Heart right ventricle (tissue), 16 donors: ENCODE data around the gene UST. TPM values are rescaled to one million over a fixed set of nuclear protein-coding genes. Genes with fewer than 3 reads are reported as not detected.

Experiments used
- ATAC-seq, 8 donors: fragments of 200-7000 bp; cut with Tn5 transposase; one replicate each; pipeline ENCODE4 v1.9.1; 2020; ENCODE audit warnings: mild to moderate bottlenecking in 8 of 8, moderate library complexity in 8 of 8, moderate number of reproducible peaks in 1 of 8
- DNase-seq, 2 donors: peaks; one replicate each; pipeline ENCODE4 v3.0.0-alpha.2; 2020
- H3K27ac ChIP-seq, 10 donors: fragments of 200-600 bp; sonication (generic) in 2 of 10; one replicate each; pipeline versions ENCODE4 v1.5.0 to v1.8.0; 2020 to 2022; ENCODE audit warnings: mild to moderate bottlenecking in 3 of 10
- H3K27me3 ChIP-seq, 7 donors: fragments of 200-600 bp; one replicate each; pipeline ENCODE4 v1.8.0; 2021 to 2022; ENCODE audit warnings: mild to moderate bottlenecking in 2 of 7
- H3K36me3 ChIP-seq, 9 donors: fragments of 200-600 bp; sonication (generic) in 1 of 9; one replicate each; pipeline versions ENCODE4 v1.5.0 to v1.8.0; 2020 to 2022; ENCODE audit warnings: mild to moderate bottlenecking in 2 of 9
- H3K4me1 ChIP-seq, 9 donors: fragments of 200-600 bp; sonication (generic) in 1 of 9; one replicate each; pipeline versions ENCODE4 v1.5.0 to v1.8.0; 2020 to 2022; ENCODE audit warnings: mild to moderate bottlenecking in 4 of 9
- H3K4me3 ChIP-seq, 10 donors: fragments of 200-600 bp; sonication (generic) in 2 of 10; one replicate each; pipeline versions ENCODE4 v1.5.0 to v1.8.0; 2020 to 2022; ENCODE audit warnings: mild to moderate bottlenecking in 7 of 10, moderate library complexity in 2 of 10
- H3K9me3 ChIP-seq, 11 donors: fragments of 200-600 bp in 10 of 11; sonication (generic) in 2 of 11; one replicate each; pipeline versions ENCODE4 v1.5.0 to v1.8.0; 2013 to 2022; ENCODE audit warnings: mild to moderate bottlenecking in 2 of 11, control low read depth in 1 of 11, moderate library complexity in 1 of 11
- WGBS, 2 donors: extraction: QIAGEN DNeasy Blood & Tissue Kit; methylation state at CpG; one replicate each; pipeline ENCODE4 v1.1.7; 2013; ENCODE audit warnings: inconsistent platforms in 1 of 2; 5-methylcytosine and 5-hydroxymethylcytosine counted together
- intact Hi-C, 10 donors: fragments of 100-400 bp; cut with DNase I; formaldehyde crosslinking; loops; one replicate each; pipeline versions ENCODE4 v1.11.1 to v1.14.2; 2022
- polyA plus RNA-seq, 2 donors: library from polyadenylated mRNA; stranded (reverse); fragments of 200-250 nt; gene quantifications; one replicate each; pipeline ENCODE4 v1.2.3, GENCODE V29; 2013
- total RNA-seq, 10 donors: library from RNA; stranded (reverse); fragmentation: NEBNext Ultra II Directional in 3 of 10; extraction: Animal tissue kit (Norgen Biotek cat#: 25700) in 3 of 10; gene quantifications; one replicate each; pipeline versions ENCODE4 v1.2.1 to v1.2.4, GENCODE V29; 2021 to 2023
- TF ChIP-seq, protein P1 (sequence below), 9 donors: fragments of 200-600 bp; sonication (generic) in 2 of 9; IDR thresholded peaks; one replicate each; pipeline versions ENCODE4 v1.5.0 to v1.8.0; 2021 to 2022; ENCODE audit warnings: antibody characterized with exemption in 9 of 9, mild to moderate bottlenecking in 5 of 9, moderate library complexity in 1 of 9
- donor health status: Arrhythmogenic right ventricular cardiomyopathy.
- donor health status: ischemic (EF 13 %, LVEDD 7.1; RV severe dilation, severe dysfunction).
- donor health status: healthy with polysubstance abuse.
- donor health status: DM: no; HTN: yes; CAD: no.
- donor health status: DM: no; HTN: no; CAD: no.
- donor health status: ischemic (EF 25% LVEDD 6.9; RV normal size, moderate dysfunction).
- donor health status: ischemic (EF 25% LVEDD 5.7; RV mildly dilated, moderate dysfunction).
- donor health status: healthy.
- donor health status: DM: yes; HTN: yes; CAD: no.
- donor health status: Ischemic cardiomyopathy.
- donor health status: ischemic (EF 35%, LVEDD 5.7; RV mildly dilated, moderate dysfunction).
- donor health status: nonischemic (EF 11% LVEDD 7.7; RV severe dilation, severe dysfunction).
- donor health status: DM: yes; HTN: yes; CAD: no.
- donor health status: PGD.
- donor health status: ischemic (EF 29% LVEDD 5.4; RV normal size, mild dysfunction).
- donor health status: nonischemic (EF 23%, LVEDD 6.1; RV moderate dilation, normal function).

Gene UST
- total and polyA plus RNA-seq, 12 donors: 1.6 to 4.1 (median 2.3) TPM

DNA sequence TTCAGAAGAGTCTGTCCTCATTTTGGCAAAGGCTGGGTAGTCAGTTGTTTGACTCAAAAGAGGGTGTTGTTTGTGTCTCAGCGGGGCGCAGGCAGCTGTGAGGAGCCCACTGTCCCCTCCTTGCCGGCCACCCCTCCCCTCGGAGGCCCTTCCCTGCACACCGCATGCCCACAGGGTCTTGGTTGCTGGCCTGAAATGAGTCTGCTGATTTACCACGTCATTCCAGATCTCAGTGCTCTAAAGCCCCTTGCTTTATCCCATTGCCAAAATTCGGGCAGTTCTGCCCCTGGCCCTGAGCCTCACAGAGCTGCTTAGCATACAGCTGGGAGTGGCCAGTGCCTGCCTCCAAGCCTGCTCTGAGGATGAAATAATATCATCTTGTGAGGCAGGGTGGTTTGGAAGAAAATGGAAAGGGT, 220.7 kb downstream of the UST start:
- intact Hi-C loops: no loop called here
- peaks cover 0 to 4% (median 0%) of the 10 kb centered on the region in 9 donors for H3K4me1 ChIP-seq
- DNase-seq: no peak
- no peaks in the 10 kb centered on the region for H3K9me3 ChIP-seq
- WGBS, 2 donors: 65 to 66% methylated on average over 7 of the region's 7 CpGs
- TF ChIP-seq, protein P1, sequence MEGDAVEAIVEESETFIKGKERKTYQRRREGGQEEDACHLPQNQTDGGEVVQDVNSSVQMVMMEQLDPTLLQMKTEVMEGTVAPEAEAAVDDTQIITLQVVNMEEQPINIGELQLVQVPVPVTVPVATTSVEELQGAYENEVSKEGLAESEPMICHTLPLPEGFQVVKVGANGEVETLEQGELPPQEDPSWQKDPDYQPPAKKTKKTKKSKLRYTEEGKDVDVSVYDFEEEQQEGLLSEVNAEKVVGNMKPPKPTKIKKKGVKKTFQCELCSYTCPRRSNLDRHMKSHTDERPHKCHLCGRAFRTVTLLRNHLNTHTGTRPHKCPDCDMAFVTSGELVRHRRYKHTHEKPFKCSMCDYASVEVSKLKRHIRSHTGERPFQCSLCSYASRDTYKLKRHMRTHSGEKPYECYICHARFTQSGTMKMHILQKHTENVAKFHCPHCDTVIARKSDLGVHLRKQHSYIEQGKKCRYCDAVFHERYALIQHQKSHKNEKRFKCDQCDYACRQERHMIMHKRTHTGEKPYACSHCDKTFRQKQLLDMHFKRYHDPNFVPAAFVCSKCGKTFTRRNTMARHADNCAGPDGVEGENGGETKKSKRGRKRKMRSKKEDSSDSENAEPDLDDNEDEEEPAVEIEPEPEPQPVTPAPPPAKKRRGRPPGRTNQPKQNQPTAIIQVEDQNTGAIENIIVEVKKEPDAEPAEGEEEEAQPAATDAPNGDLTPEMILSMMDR (IDR thresholded peaks at IDR 0.05): no peak
- no peaks in the 10 kb centered on the region for H3K36me3 ChIP-seq
- no peak overlapping the region for H3K27ac ChIP-seq
- no peak for ATAC-seq
- H3K27me3 ChIP-seq: peaks cover 0 to 13% (median 0%) of the 10 kb centered on the region in 7 donors
- H3K4me3 ChIP-seq: no peak overlapping the region

DNA sequence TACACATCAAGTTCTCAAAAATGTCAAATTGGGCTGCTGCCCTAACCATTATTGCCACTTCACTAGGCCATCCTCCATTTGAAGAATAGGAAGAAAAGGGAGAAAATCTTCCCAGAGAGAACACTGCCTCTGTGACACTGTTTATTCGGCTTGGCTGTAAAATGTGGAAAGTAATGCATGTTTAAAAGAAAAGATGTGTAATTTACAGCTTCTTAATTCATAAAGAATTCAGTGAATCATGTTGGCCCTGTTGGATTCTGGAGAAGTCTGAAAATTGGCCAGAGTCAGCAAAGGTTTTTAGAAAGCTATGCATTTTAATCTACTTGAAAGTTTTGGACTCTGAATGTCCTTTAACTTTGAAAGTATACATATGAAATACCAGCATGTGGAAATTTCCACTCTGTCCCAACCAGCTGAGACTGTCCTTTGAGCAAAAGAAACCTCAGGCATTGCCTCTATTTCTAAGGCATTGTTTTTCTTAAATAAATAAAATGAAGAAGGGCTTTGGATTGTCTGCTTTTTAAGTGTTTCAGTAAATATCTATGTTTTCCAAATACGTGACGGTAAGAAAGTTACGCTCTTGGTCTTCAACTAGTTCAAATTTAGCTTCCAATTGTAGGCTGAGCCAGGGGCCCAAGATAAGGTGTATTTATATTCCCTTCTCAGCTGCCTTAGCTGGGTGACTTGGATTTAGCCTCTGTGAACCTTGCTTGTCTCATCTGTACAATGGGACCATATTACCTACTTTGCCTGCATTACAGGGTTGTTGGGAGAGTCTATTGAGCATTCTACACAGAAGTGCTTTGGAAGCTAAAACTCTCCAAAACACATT, 222.2 kb downstream of the UST start:
- DNase-seq: no peak
- peaks cover 0 to 13% (median 0%) of the 10 kb centered on the region in 7 donors for H3K27me3 ChIP-seq
- no peaks in the 10 kb centered on the region for H3K9me3 ChIP-seq
- no peaks in the 10 kb centered on the region for H3K36me3 ChIP-seq
- TF ChIP-seq, protein P1 (IDR thresholded peaks at IDR 0.05): no peak
- intact Hi-C loops: no loop called here
- no peak overlapping the region for H3K27ac ChIP-seq
- H3K4me1 ChIP-seq: peaks cover 0 to 6% (median 0%) of the 10 kb centered on the region in 9 donors
- no peak for ATAC-seq
- 74 to 77% methylated on average over 4 of the region's 4 CpGs for WGBS, 2 donors
- no peak overlapping the region for H3K4me3 ChIP-seq

DNA sequence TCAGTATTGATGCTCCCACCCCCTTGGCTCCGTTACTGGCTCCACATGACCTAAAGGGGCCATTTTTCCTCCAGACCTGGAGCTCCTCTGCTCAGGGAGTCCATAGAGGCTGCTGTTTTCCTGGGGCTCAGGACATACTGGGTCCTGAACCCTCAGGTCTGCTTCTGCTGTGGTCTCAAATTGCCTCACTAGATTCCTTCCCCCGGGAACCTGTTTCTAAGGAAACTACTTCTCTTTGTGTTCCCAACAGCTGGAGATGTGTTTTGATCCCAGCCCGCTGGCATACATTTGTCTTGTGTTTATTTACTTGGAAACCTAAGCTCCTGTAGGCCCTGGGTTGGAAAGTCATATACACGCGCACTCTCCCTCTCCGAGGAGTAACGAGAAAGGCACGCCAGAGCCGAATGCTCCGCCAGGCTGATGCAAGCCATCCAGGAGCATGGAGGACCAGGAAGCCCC, 222.8 kb downstream of the UST start:
- peak in 7 of 8 donors; percentile 36 to 84 (median 61) for ATAC-seq
- intact Hi-C loops: no loop called here
- 60 to 74% methylated on average over 10 of the region's 10 CpGs for WGBS, 2 donors

More for the DNA sequence above, 222.8 kb downstream of the UST start:
- Histone ChIP-seq H3K27ac (no peak overlapping the region), H3K9me3 (no peaks in the 10 kb centered on the region), H3K36me3 (no peaks in the 10 kb centered on the region), H3K27me3 (peaks cover 0 to 13% (median 0%) of the 10 kb centered on the region in 7 donors), H3K4me1 (peaks cover 0 to 6% (median 0%) of the 10 kb centered on the region in 9 donors), H3K4me3 (no peak overlapping the region)
- peak; percentile 29 to 52 for DNase-seq
- TF ChIP-seq, protein P1 (IDR thresholded peaks at IDR 0.05): no peak
